ENCODE measurements around the gene RAC3.

The RAC3 gene

DNA sequence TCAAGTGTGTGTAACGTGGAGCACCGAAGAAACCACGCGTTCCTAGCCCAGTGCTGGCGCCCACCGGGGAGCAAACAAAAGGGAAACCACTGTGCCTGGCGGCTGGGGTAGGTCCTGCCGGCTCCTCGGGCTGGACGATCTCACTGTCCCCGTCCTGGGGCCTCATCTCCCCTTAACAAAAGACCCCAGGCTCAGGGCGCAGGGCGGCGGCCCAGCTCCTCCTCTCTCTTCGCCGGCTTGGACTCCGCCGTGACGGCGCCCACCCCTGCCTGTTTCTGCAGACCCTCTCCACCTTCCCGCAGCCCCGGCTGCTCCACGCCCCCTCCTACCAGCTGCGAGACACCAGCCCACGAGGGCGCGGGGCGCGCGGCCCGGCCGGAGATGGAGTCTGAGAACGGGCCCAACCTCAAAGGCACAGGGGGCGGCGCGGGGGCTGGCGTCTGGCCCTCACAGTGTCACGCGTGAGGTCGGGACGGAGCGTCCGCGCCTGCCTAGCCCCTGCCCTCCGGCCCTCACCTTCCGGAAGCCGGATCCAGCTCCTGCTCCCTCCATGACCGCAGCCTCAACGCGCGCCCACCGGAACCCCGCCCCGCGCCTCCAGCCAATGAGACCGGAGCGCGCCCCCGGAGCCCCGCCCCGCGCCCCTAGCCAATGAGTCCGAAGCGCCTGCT, 9.0 kb upstream of the RAC3 start, which contains the start of gene CENPX:
CENPX (minus strand) TSS at position 569 of the 671 bp plus-strand sequence; CDS start at position 552, 17 bp downstream.
- DNase-seq (ENCODE audit: low read depth), result peak; percentile 17
- Histone ChIP-seq H3K36me3 (ENCODE audit: control insufficient read depth, insufficient read depth, low read length, severe bottlenecking) (no peaks in the 10 kb centered on the region), H3K27me3 (replicated peaks; ENCODE audit: control insufficient read depth, insufficient read depth, low read length) (no peaks in the 10 kb centered on the region), H3K9ac (ENCODE audit: low read length) (peak within 1 kb of the TSS; percentile 84), H3K9me3 (ENCODE audit: control insufficient read depth, low read length) (no peaks in the 10 kb centered on the region), H3K4me3 (ENCODE audit: low read length) (peak within 1 kb of the TSS; percentile 91), H3K4me1 (ENCODE audit: control insufficient read depth, insufficient read depth, low read length) (peaks cover 18% of the 10 kb centered on the region)

GRCh38 chr17:82022981-82023446, 8.5 kb upstream of the RAC3 start, which contains the start of gene LRRC45:
Gene LRRC45 (plus strand): TSS chr17:82023305. CDS start chr17:82023644, 339 bp downstream.
- Histone ChIP-seq H3K9me3 (ENCODE audit: control insufficient read depth, low read length) (no peaks in the 10 kb centered on the region), H3K4me3 (ENCODE audit: low read length) (peak within 1 kb of the TSS; percentile 91), H3K27me3 (replicated peaks; ENCODE audit: control insufficient read depth, insufficient read depth, low read length) (no peaks in the 10 kb centered on the region), H3K4me1 (ENCODE audit: control insufficient read depth, insufficient read depth, low read length) (peaks cover 18% of the 10 kb centered on the region), H3K9ac (ENCODE audit: low read length) (peak within 1 kb of the TSS; percentile 84), H3K36me3 (ENCODE audit: control insufficient read depth, insufficient read depth, low read length, severe bottlenecking) (no peaks in the 10 kb centered on the region)
- DNase-seq (ENCODE audit: low read depth), result peak; percentile 100

DNA sequence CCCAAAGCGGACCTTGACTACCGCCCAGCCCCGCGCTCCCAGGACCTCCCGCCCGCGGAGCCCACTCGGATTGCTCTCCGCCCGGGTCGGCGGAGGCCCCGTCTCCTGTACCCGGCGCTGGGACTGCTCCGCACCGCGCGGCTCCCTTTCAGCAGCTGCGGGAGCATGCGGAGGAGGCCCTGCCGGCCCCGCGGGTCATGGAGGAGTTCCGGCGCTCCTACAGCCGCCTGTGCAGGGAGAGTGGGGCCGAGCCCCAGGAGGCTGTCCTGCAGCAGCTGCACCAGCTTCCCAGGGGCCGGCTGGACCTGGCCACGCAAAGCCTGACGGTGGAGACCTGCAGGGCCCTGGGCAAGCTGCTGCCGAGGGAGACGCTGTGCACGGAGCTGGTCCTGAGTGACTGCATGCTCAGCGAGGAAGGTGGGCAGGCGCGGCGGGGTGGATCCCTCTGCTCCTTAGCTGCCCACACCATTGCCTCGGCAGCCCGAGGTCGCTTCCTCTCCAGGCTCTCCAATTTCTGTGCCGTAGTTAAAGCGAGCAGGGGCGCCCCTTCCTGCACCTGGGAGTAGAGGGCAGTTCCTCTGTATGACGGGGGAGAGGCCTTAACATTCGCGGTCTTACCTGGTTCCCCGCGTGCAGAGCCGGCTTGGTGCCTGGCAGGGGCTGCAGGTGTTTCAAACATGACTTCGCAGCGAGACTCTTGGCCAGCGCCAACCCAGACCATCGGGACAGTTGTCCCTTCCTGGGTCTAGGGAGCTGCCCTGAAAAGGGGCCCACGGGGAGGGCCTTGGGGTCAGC, 7.8 kb upstream of the RAC3 start:
- Histone ChIP-seq H3K9me3 (ENCODE audit: control insufficient read depth, low read length) (no peaks in the 10 kb centered on the region), H3K4me3 (ENCODE audit: low read length) (peak overlapping the region; percentile 84), H3K27me3 (replicated peaks; ENCODE audit: control insufficient read depth, insufficient read depth, low read length) (no peaks in the 10 kb centered on the region), H3K9ac (ENCODE audit: low read length) (peak overlapping the region; percentile 84), H3K4me1 (ENCODE audit: control insufficient read depth, insufficient read depth, low read length) (peaks cover 18% of the 10 kb centered on the region), H3K36me3 (ENCODE audit: control insufficient read depth, insufficient read depth, low read length, severe bottlenecking) (no peaks in the 10 kb centered on the region)
- DNase-seq (ENCODE audit: low read depth), result no peak

DNA sequence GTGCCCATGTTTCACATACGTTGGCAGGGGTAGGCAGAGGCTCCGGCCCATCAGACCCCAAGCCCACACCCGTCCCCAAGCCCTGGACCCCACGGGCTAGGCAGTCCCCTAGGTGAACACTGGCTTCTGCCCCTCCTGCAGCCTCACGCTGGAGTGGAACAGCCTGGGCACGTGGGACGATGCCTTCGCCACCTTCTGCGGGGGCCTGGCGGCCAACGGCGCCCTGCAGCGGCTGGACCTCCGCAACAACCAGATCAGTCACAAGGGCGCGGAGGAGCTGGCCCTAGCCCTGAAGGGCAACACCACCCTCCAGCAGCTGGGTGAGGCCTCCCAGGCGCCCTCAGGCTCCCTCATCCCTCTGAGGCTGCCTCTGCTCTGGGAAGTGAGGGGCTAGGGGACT, 6.6 kb upstream of the RAC3 start:
- Histone ChIP-seq H3K9ac (ENCODE audit: low read length) (no peak overlapping the region), H3K4me3 (ENCODE audit: low read length) (no peak overlapping the region), H3K36me3 (ENCODE audit: control insufficient read depth, insufficient read depth, low read length, severe bottlenecking) (no peaks in the 10 kb centered on the region), H3K9me3 (ENCODE audit: control insufficient read depth, low read length) (no peaks in the 10 kb centered on the region), H3K27me3 (replicated peaks; ENCODE audit: control insufficient read depth, insufficient read depth, low read length) (no peaks in the 10 kb centered on the region), H3K4me1 (ENCODE audit: control insufficient read depth, insufficient read depth, low read length) (peaks cover 21% of the 10 kb centered on the region)
- DNase-seq (ENCODE audit: low read depth), result no peak

GRCh38 chr17:82025401-82026107, 5.9 kb upstream of the RAC3 start:
- no peak overlapping the region for H3K9ac ChIP-seq (ENCODE audit: low read length)
- no peak overlapping the region for H3K4me3 ChIP-seq (ENCODE audit: low read length)
- DNase-seq (ENCODE audit: low read depth), result no peak
- H3K27me3 ChIP-seq (replicated peaks; ENCODE audit: control insufficient read depth, insufficient read depth, low read length), result no peaks in the 10 kb centered on the region
- peaks cover 25% of the 10 kb centered on the region for H3K4me1 ChIP-seq (ENCODE audit: control insufficient read depth, insufficient read depth, low read length)
- no peaks in the 10 kb centered on the region for H3K36me3 ChIP-seq (ENCODE audit: control insufficient read depth, insufficient read depth, low read length, severe bottlenecking)
- no peaks in the 10 kb centered on the region for H3K9me3 ChIP-seq (ENCODE audit: control insufficient read depth, low read length)

GRCh38 chr17:82028246-82028645, 3.2 kb upstream of the RAC3 start:
- DNase-seq (ENCODE audit: low read depth), result no peak
- H3K9me3 ChIP-seq (ENCODE audit: control insufficient read depth, low read length), result no peaks in the 10 kb centered on the region
- no peaks in the 10 kb centered on the region for H3K27me3 ChIP-seq (replicated peaks; ENCODE audit: control insufficient read depth, insufficient read depth, low read length)
- H3K4me3 ChIP-seq (ENCODE audit: low read length), result no peak overlapping the region
- peaks cover 14% of the 10 kb centered on the region for H3K4me1 ChIP-seq (ENCODE audit: control insufficient read depth, insufficient read depth, low read length)
- H3K9ac ChIP-seq (ENCODE audit: low read length), result no peak overlapping the region
- no peaks in the 10 kb centered on the region for H3K36me3 ChIP-seq (ENCODE audit: control insufficient read depth, insufficient read depth, low read length, severe bottlenecking)

DNA sequence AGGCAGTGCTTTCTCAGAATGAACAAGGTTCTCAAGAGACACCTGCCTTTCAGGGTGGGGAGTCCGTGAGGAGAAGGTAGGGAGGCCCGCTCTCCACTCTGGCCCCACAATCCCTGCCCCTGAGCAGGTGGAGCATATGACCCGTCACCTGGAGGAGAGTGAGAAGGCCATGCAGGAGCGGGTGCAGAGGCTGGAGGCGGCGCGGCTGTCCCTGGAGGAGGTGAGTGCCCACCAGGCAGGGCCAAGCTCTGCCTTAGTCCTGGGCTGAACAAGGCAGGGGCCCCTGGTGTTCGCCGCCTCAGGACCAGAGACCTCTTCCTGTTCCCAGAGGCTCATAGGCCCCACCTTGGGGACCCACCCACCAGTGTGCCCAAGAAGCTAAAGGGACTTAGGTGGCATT, 2.5 kb upstream of the RAC3 start:
- H3K9me3 ChIP-seq (ENCODE audit: control insufficient read depth, low read length), result no peaks in the 10 kb centered on the region
- DNase-seq (ENCODE audit: low read depth), result no peak
- H3K4me1 ChIP-seq (ENCODE audit: control insufficient read depth, insufficient read depth, low read length), result peaks cover 9% of the 10 kb centered on the region
- no peaks in the 10 kb centered on the region for H3K27me3 ChIP-seq (replicated peaks; ENCODE audit: control insufficient read depth, insufficient read depth, low read length)
- H3K9ac ChIP-seq (ENCODE audit: low read length), result no peak overlapping the region
- no peak overlapping the region for H3K4me3 ChIP-seq (ENCODE audit: low read length)
- no peaks in the 10 kb centered on the region for H3K36me3 ChIP-seq (ENCODE audit: control insufficient read depth, insufficient read depth, low read length, severe bottlenecking)

DNA sequence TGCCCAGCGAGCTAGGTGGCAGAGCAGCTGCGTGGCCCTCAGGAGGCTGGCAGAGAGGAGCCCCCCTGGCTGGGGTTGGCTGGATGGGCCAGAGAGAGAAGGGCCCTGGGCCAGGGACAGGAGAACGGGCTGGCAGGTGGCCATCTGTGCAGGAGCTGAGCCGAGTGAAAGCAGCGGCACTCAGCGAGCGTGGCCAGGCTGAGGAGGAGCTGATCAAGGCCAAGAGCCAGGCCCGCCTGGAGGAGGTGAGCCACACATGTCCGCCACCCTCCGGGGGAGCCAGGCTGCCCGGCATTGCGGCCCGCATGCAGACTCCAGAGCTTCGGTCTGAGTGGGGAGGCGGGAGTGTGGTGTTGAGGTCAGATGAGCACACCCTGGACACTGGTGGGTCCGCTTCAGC, 2.1 kb upstream of the RAC3 start:
- Histone ChIP-seq H3K9ac (ENCODE audit: low read length) (no peak overlapping the region), H3K36me3 (ENCODE audit: control insufficient read depth, insufficient read depth, low read length, severe bottlenecking) (no peaks in the 10 kb centered on the region), H3K4me3 (ENCODE audit: low read length) (no peak overlapping the region), H3K9me3 (ENCODE audit: control insufficient read depth, low read length) (no peaks in the 10 kb centered on the region), H3K4me1 (ENCODE audit: control insufficient read depth, insufficient read depth, low read length) (peaks cover 7% of the 10 kb centered on the region), H3K27me3 (replicated peaks; ENCODE audit: control insufficient read depth, insufficient read depth, low read length) (no peaks in the 10 kb centered on the region)
- DNase-seq (ENCODE audit: low read depth), result no peak

DNA sequence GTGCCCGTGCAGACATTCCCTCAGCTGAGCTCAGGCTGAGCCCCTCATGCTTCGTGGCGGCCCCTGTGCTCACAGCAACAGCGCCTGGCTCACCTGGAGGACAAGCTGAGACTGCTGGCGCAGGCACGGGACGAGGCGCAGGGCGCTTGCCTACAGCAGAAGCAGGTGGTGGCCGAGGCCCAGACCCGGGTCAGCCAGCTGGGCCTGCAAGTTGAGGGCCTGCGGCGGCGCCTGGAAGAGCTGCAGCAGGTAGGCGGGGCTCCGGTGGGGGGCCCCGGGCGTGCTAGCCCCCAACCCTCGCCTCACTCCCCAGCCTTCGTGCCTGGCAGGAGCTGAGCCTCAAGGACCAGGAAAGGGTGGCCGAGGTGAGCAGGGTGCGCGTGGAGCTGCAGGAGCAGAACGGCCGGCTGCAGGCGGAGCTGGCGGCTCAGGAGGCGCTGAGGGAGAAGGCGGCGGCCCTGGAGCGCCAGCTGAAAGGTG, 1.4 kb upstream of the RAC3 start:
- Histone ChIP-seq H3K9ac (ENCODE audit: low read length) (peak overlapping the region; percentile 42), H3K4me3 (ENCODE audit: low read length) (peak overlapping the region; percentile 75), H3K4me1 (ENCODE audit: control insufficient read depth, insufficient read depth, low read length) (peaks cover 7% of the 10 kb centered on the region), H3K27me3 (replicated peaks; ENCODE audit: control insufficient read depth, insufficient read depth, low read length) (no peaks in the 10 kb centered on the region), H3K36me3 (ENCODE audit: control insufficient read depth, insufficient read depth, low read length, severe bottlenecking) (no peaks in the 10 kb centered on the region), H3K9me3 (ENCODE audit: control insufficient read depth, low read length) (no peaks in the 10 kb centered on the region)
- DNase-seq (ENCODE audit: low read depth), result no peak

DNA sequence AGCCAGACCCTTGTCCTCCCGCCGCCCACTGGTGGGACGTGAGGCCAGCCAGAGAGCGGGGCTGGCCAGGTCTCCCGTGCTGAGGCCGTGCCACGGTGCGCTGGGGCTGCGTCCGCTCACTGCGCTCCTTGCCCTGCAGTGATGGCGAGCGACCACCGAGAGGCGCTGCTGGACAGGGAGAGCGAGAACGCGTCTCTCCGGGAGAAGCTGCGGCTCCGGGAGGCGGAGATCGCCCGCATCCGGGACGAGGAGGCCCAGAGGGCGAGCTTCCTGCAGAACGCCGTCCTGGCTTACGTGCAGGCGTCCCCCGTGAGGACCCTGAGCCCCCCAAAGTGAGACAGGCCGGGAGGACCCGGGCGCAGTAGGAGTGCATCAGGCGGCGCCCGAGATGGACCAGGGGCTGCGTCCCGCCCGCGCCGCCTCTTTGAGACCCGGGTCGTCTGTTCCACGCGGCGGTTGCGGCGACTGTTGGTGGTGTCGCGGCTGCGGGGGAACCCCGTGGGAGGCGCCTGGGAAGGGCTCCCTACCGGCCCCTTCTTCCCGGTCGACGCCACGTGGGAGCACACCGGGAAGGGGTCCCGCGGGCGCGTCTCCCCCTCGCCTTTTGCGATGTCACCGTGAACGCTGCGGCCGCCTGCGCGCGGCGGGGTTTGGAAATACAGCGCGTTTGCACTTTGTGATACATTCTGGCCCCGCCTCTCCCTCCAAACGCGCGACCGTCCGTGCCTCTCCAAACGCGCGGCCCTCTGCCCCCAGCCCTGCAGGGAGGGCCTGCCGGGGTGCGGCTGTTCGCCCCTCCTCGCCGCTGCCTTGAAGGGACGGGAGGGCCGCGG, 792 bp upstream of the RAC3 start:
- peak; percentile 92 for DNase-seq (ENCODE audit: low read depth)
- Histone ChIP-seq H3K9me3 (ENCODE audit: control insufficient read depth, low read length) (no peaks in the 10 kb centered on the region), H3K4me3 (ENCODE audit: low read length) (peak overlapping the region; percentile 75), H3K27me3 (replicated peaks; ENCODE audit: control insufficient read depth, insufficient read depth, low read length) (no peaks in the 10 kb centered on the region), H3K4me1 (ENCODE audit: control insufficient read depth, insufficient read depth, low read length) (peaks cover 7% of the 10 kb centered on the region), H3K9ac (ENCODE audit: low read length) (peak overlapping the region; percentile 78), H3K36me3 (ENCODE audit: control insufficient read depth, insufficient read depth, low read length, severe bottlenecking) (no peaks in the 10 kb centered on the region)
